ENCODE measurements around the gene FOXJ1.

Gene FOXJ1

DNA sequence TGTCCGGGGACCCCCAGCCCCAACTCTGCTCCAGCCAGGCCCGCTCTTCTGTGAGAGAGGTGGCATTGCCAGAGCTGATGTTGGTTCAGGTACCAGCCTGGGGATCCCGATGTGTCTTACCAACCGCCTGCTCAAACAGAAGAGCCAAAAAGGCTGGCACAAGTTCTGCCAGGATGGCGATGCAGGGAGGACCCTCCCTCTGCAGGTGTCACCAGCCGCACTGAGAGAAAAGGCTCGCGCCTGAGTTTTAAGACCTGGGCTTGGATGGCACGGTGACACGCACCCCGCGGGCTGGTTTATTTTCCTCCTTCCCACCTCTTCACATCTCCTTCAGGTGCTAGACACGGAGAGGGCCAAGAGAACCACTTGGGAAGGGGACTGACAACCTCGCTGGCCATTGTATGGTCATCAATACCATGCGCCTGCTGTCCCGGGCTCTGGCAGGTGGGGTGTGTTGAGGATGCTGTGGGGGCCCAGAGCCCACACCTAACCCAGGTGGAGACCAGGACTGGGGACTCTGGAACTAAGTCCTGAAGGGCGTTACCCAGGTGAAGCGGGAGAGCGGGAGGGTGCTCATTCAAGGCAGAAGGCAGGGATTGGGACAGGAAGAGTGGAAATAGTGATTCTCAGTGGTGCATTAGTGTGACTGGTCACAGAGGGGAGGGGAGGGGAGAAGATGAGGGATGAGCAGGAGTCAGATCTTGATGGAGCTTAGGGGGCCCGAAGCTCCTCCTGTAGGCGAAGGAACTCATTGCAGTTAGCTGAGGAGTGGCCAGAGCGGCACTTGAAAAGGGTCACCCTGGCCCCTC lies 16.3 kb downstream of the FOXJ1 start:
- DNase-seq (ENCODE audit: low read depth, low spot score): no peak

GRCh38 chr17:76123749-76124581 lies 17.1 kb downstream of the FOXJ1 start:
- DNase-seq (ENCODE audit: low read depth, low spot score): no peak

DNA sequence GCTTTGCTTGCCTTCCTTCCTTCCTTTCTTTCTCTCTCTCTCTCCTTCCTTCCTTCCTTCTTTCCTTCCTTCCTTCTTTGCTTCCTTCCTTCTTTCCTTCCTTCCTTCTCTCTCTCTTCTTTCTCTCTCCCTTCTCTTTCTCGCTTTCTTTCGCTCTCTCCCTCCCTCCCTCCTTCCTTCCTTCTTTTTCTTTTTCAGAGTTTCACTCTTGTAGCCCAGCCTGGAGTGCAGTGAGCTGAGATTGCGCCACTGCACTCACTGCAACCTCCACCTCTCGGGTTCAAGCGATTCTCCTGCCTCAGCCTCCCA lies 17.9 kb downstream of the FOXJ1 start:
- DNase-seq (ENCODE audit: low read depth, low spot score): no peak

DNA sequence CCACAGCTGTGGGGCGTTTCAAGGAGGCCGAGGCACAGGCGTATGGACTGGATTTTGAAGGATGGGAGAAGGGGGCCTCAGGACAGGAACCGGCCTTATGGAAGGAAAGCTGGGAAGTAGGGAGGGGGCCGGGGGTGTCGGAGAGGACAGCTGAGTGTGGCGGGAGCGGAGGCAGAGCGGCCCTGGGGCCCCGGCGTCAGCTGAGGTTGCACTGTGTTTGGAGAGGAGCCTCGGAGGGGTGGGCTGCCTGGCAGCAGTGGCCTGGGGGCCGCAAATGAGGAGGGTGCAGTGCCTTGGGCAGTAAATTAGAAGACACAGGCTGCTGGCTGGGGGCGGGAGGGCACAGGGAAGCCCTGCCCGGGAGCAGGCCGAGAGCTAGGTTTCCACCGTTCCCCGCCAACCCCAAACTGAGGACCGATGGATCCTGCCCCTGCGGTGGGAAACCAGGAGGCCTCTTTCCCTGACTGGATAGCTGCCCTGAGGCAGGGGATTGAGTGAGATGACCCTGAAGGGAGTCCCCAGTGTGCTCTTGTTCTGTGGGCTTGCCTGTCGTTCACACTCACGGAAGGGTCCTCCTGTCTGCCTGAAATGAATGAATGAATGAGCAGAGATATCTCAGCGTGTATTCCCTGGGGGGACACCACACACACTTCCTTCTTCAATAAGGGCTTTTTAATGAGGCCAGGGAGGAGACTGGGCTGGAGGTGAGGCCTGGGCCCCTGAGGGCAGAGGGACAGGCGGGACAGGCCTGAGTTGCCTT lies 18.4 kb downstream of the FOXJ1 start:
- no peak for DNase-seq (ENCODE audit: low read depth, low spot score)

GRCh38 chr17:76121932-76122430 lies 19.1 kb downstream of the FOXJ1 start:
- no peak for DNase-seq (ENCODE audit: low read depth, low spot score)

DNA sequence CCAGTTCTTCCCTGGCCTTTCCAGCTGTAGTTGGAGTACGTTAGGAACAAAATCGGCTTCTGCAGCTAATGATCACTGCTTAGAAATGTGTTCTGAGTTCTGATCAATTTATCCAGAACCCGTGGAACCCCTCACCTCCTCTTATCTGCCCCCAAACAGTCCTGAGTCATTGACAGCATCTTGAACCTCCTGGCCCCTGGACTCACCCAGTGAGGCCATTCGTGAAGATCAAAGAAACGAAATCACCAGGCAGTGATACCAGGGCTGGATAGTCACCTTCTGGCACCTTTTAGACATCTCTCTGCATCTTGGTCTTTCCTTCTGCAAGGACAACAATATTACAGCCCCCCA lies 20.4 kb downstream of the FOXJ1 start:
- DNase-seq (ENCODE audit: low read depth, low spot score): no peak

DNA sequence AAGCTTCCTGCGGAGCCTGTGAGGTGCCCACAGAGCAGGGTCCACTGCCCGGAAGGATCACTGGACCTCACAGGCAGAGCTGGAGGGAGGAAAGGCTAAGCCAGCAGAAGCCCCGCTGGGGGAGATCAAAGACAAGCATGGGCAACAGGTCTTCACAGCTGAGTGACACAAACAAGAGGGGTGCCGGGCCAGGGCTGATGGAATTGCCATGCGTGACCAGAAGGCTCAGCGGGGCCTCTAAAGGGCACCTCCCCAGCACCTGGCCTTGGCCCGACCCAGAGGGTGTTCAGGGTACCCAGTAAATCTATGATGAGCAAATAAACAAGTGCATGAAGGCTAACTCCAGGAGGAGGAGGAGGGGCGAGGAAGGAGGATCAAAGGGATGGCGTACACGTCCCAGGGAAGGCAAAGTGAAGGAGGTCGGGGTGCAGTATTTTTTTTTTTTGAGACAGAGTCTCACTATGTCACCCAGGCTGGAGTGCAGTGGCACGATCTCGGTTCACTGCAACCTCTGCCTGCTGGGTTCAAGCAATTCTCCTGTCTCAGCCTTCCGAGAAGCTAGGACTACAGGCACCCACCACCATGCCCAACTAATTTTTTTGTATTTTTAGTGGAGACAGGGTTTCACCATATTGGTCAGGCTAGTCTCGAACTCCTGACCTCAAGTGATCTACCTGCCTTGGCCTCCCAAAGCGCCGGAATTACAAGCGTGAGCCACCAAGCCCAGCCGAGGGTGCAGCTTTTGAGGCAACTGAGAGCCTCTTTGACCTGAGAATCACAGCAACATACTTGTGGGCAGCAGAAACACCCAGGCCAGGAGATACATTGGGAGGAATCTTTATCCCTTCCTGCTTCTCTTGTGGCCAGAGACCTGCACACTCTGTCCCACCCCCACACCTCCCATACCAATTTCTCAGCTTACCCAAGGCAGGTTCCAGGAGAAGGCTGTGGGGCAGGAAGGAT lies 21.4 kb downstream of the FOXJ1 start:
- no peak for DNase-seq (ENCODE audit: low read depth, low spot score)

- no peak for DNase-seq (ENCODE audit: low read depth, low spot score)
Measured at GRCh38 chr17:76115138-76115754, 25.8 kb downstream of the FOXJ1 start.

GRCh38 chr17:76111956-76112355 lies 29.1 kb downstream of the FOXJ1 start:
- no peak for DNase-seq (ENCODE audit: low read depth, low spot score)

- no peak for DNase-seq (ENCODE audit: low read depth, low spot score)
Measured at GRCh38 chr17:76107509-76107908, 33.5 kb downstream of the FOXJ1 start.

GRCh38 chr17:76106703-76107102 lies 34.3 kb downstream of the FOXJ1 start:
- DNase-seq (ENCODE audit: low read depth, low spot score): no peak

DNA sequence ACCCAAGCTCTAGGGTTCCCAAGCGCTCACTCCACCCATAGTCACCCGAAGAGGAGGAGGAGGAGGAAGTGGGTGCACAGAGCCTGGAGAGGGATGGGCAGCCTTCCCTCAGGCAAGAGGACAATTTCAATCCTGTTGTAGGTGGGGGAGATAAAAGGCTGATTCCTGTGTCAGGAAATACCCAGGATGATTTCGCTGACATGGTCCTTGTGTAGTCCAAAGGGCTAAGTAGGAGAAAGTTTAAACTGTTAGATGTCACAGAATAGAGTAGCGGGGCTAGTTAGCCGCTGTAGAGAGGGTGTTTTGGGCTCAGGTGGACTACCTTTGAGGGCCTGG lies 36.2 kb downstream of the FOXJ1 start:
- DNase-seq (ENCODE audit: low read depth, low spot score): no peak

DNA sequence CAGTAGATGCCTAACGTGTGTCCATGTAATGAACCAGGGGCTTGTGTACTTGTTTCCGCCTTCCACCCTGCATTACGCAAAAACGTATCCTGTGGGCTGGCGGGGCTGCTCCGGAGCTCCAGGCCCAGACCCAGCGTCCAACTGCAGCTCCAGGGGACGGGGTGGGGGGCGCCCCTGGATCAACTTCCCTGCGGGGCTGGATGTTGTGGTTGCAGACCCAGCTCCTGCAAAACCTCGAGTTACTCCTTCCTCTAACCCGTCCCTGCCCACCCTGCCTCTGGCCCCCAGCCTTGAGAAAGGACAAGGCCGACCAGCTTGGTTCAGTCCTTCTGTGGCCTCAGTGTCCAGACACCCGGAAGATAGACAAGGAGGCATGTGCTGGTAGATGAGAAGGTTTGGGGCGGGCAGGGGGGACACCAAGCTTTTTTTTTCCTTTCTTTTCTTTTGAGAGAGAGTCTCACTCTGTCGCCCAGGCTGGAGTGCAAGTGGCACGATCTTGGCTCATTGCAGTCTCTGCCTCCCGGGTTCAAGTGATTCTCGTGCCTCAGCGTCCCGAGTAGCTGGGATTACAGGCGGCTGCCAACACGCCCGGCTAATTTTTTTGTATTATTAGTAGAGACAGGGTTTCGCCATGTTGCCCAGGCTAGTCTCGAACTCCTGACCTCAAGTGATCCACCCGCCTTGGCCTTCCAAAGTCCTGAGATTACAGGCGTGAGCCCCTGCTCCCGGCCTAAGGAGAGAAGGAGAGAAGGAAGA lies 36.7 kb downstream of the FOXJ1 start:
- DNase-seq (ENCODE audit: low read depth, low spot score): no peak

DNA sequence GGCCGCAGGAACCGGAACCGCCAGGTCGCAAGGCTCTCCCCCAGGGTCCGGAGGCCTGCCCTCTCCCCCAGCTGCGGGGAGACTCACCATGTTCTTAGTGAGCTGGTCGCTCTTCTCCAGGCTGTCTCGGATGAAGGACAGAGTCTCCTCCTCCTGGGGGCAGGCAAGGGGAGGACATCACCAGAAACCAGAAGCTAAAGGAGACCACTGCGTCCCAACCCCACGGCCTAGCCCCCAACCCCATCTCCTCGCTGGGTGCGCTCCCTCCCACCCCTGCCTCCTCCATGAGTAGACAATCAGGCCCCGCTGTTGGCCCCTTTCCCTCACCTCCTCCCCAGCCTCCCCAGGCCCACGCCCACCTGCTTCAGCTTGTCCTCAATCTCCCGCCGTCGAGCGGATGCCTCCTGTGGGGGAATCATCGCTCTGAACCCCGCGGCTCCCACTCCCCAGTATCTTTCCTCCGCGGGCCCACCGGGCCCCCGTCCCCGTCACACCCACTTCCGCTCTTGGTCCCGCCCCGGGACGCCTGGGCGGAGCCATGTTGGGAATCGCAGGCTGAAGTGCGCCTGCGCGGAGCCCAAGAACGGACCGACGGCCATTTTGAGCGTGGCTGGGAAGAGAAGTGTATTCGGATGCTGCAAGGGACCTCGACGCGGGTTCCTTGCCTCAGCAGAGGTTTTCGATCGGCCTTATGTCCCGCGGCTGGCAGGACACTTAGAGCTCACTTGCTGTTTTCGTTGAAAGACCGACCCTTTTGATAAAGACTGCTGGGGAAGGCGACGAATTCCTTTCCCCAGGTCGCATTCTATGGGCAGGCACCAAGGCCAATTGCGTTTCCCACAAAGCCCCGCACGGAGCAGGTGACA lies 37.5 kb downstream of the FOXJ1 start, which contains the start of gene EXOC7:
EXOC7 (minus strand) TSS at position 514 of the 866 bp plus-strand sequence; CDS start at position 419, 95 bp downstream.
- DNase-seq (ENCODE audit: low read depth, low spot score): peak; percentile 85

- no peak for DNase-seq (ENCODE audit: low read depth, low spot score)
Measured at GRCh38 chr17:76102944-76103273, 38.1 kb downstream of the FOXJ1 start.

- DNase-seq (ENCODE audit: low read depth, low spot score): no peak
Measured at GRCh38 chr17:76097716-76098295, 43.2 kb downstream of the FOXJ1 start.

- DNase-seq (ENCODE audit: low read depth, low spot score): no peak
Measured at GRCh38 chr17:76095943-76096342, 45.1 kb downstream of the FOXJ1 start.

DNA sequence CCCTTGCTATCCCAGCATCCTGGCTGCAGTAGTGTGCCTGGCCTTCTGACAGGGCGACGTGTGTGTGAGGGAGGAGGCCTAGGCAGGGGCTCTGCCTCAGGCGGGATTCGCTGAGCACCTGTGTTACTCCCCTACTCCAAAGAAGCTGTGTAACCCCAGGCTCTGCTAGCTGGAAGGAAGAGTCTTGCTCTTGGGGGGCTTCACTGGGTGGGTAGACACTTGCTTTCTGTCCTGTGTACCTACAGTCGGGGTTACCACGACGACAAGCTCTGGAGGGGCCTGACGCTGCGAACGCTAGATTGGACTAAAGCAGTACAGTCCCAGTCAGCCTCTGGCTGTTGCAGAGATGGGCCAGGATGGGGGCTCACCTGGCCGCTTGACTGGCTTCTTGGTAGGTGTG lies 47.0 kb downstream of the FOXJ1 start:
- DNase-seq (ENCODE audit: low read depth, low spot score): no peak

Measured in activated CD4-positive, CD25-positive, alpha-beta regulatory T cell treated with anti-CD3 and anti-CD28 coated beads, Interleukin-2, amount 50 U/mL, for 16 hours (primary cell).